DND-41 (cell line): ENCODE data around the gene RPRD2.

Experiments
- CTCF ChIP-seq: IDR thresholded peaks from 2 replicates; pipeline ENCODE4 v1.5.1; 2012; ENCODE audit warnings: borderline replicate concordance, low read length, moderate library complexity, mild to moderate bottlenecking; ENCODE audit not compliant: poor library complexity, severe bottlenecking; ENCODE audit errors: extremely low read depth
- EZH2 ChIP-seq: IDR thresholded peaks from 3 replicates; pipeline ENCODE4 v1.6.1; 2012; ENCODE audit warnings: borderline replicate concordance, low read depth, mild to moderate bottlenecking, moderate library complexity, low read length, inconsistent platforms; ENCODE audit not compliant: severe bottlenecking

GRCh38 chr1:150525348-150525747 lies 161.4 kb downstream of the RPRD2 start:
- TF ChIP-seq CTCF (no peak), EZH2 (no peak)
